ENCODE results near the gene MPRIP.
A peak's percentile ranks its signal among the peaks of the same experiment; 100 is the strongest.

Gene MPRIP

GRCh38 chr17:17226451-17227265 is 184.4 kb downstream of the MPRIP start:
- DNase-seq (ENCODE audit: insufficient read length, low spot score): no peak
- TF ChIP-seq POLR2A (IDR thresholded peaks at IDR 0.05; ENCODE audit: low read depth, low read length): no peak
- FAIRE-seq: no peak

GRCh38 chr17:17227608-17228520 is 185.6 kb downstream of the MPRIP start:
- DNase-seq (ENCODE audit: insufficient read length, low spot score) (no peak), FAIRE-seq (no peak)
- TF ChIP-seq POLR2A (IDR thresholded peaks at IDR 0.05; ENCODE audit: low read depth, low read length): no peak

- no peak for FAIRE-seq
- TF ChIP-seq POLR2A (IDR thresholded peaks at IDR 0.05; ENCODE audit: low read depth, low read length): peak; percentile 7; the same call in 1 of the 2 replicates
- DNase-seq (ENCODE audit: insufficient read length, low spot score): no peak
These were observed 186.4 kb downstream of the MPRIP start for GRCh38 chr17:17228521-17229279.

- no peak for DNase-seq (ENCODE audit: insufficient read length, low spot score)
- TF ChIP-seq POLR2A (IDR thresholded peaks at IDR 0.05; ENCODE audit: low read depth, low read length): no peak
- FAIRE-seq: no peak
These were observed 187.4 kb downstream of the MPRIP start for GRCh38 chr17:17229416-17230384.

- no peak for TF ChIP-seq POLR2A (IDR thresholded peaks at IDR 0.05; ENCODE audit: low read depth, low read length)
- no peak for FAIRE-seq
- DNase-seq (ENCODE audit: insufficient read length, low spot score): no peak
These were observed 189.5 kb downstream of the MPRIP start for GRCh38 chr17:17231621-17232302.

- DNase-seq (ENCODE audit: insufficient read length, low spot score) (no peak), FAIRE-seq (no peak)
These were observed 190.0 kb downstream of the MPRIP start for GRCh38 chr17:17232303-17232621.

GRCh38 chr17:17235212-17236174 is 193.2 kb downstream of the MPRIP start:
- no peak for TF ChIP-seq POLR2A (IDR thresholded peaks at IDR 0.05; ENCODE audit: low read depth, low read length)
- FAIRE-seq (no peak), DNase-seq (ENCODE audit: insufficient read length, low spot score) (peak; percentile 63)

More at GRCh38 chr17:17232303-17232621, 190.0 kb downstream of the MPRIP start:
- no peak for TF ChIP-seq POLR2A (IDR thresholded peaks at IDR 0.05; ENCODE audit: low read depth, low read length)

GRCh38 chr17:17236295-17237025 is 194.2 kb downstream of the MPRIP start:
- DNase-seq (ENCODE audit: insufficient read length, low spot score) (no peak), FAIRE-seq (no peak)
- no peak for TF ChIP-seq POLR2A (IDR thresholded peaks at IDR 0.05; ENCODE audit: low read depth, low read length)

GRCh38 chr17:17237026-17237799 is 195.0 kb downstream of the MPRIP start, which contains the start of gene FLCN:
TSS of gene FLCN (minus strand) at chr17:17237168. CDS start at chr17:17228137, 9,031 bp downstream.
- DNase-seq (ENCODE audit: insufficient read length, low spot score) (peak; percentile 92), FAIRE-seq (no peak)
- TF ChIP-seq POLR2A (IDR thresholded peaks at IDR 0.05; ENCODE audit: low read depth, low read length): peak; percentile 91

- TF ChIP-seq POLR2A (IDR thresholded peaks at IDR 0.05; ENCODE audit: low read depth, low read length): no peak
- DNase-seq (ENCODE audit: insufficient read length, low spot score) (no peak), FAIRE-seq (no peak)
These were observed 197.6 kb downstream of the MPRIP start for GRCh38 chr17:17239832-17240231.

Measured in H54 (cell line).